Effector memory CD4-positive, alpha-beta T cell (primary cell): Measurements from ENCODE around the gene RBM39.
"Not testable (repeated sequence)": the region's sequence is repeated elsewhere in the genome, so short reads cannot be mapped to it uniquely, and the experiment has no call there.

ENCODE experiments used
- DNase-seq, 3 donors: peaks; one replicate each; pipeline ENCODE4 v3.0.0-alpha.2; 2020
- H3K27ac ChIP-seq: 2 replicates; pipeline ENCODE4 v1.7.0; 2013; ENCODE audit warnings: mild to moderate bottlenecking, low read length, moderate library complexity; ENCODE audit not compliant: insufficient read depth, poor library complexity, severe bottlenecking
- H3K27me3 ChIP-seq: replicated peaks from 2 replicates; pipeline ENCODE4 v1.7.0; 2013; ENCODE audit warnings: mild to moderate bottlenecking, low read length; ENCODE audit not compliant: insufficient read depth, control insufficient read depth, poor library complexity, severe bottlenecking
- H3K36me3 ChIP-seq: 2 replicates; pipeline ENCODE4 v1.7.0; 2013; ENCODE audit warnings: mild to moderate bottlenecking, low read length, moderate library complexity; ENCODE audit not compliant: control insufficient read depth, insufficient read depth
- H3K4me1 ChIP-seq: 2 replicates; pipeline ENCODE4 v1.7.0; 2013; ENCODE audit warnings: low read length, mild to moderate bottlenecking; ENCODE audit not compliant: control insufficient read depth, insufficient read depth, poor library complexity, severe bottlenecking
- H3K4me3 ChIP-seq: 2 replicates; pipeline ENCODE4 v1.7.0; 2013; ENCODE audit warnings: low read length, low read depth, mild to moderate bottlenecking; ENCODE audit not compliant: insufficient read depth, poor library complexity, severe bottlenecking
- H3K9me3 ChIP-seq: 2 replicates; pipeline ENCODE4 v1.7.0; 2013; ENCODE audit warnings: mild to moderate bottlenecking, low read length, moderate library complexity; ENCODE audit not compliant: control insufficient read depth
- total RNA-seq, 3 donors: gene quantifications; one replicate each; lab custom pipeline; 2026; lab: John Stamatoyannopoulos, UW

Gene RBM39
- total RNA-seq, result 1,279 to 1,299 (median 1,298) reads per million in 3 donors

DNA sequence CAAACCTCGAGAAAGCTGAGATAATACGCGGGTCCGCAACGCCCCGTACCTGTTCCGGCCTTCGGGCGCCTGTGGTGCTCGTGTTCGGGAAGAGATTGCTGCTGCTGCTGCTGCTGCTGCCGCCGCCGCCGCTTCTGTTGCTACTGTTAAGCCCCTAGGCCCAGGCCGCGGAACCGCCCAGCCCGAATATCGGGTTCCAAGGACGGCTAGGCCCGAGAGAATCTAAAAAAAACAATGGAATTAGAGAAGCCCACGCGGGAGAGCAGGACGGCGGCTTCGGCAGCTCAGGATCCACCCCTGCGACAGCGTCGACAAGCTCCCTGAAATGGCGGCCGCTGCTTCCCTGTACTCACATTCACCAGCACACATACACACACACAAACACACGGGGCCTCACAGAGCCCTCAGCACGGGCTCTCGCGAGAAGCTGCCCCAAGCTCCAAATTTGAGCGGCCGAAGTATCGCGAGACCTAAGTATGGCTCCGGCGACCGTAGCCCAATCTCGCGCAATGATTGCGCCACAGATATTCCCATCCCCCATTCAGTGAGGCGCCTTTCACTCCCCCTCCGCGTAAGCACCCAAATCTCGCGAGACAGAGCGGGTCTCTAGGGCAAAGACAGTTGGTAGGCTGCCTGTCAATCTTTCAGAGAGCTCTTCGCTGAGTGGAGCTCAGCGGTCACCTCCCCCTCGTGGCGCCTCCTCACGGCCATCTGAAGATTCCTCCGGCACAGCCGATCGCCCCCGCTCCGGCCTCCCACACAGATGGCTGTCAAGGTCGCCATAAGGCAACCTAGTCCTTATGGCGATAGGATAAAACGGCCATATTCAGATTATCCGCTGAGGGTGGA is at the start of gene RBM39:
Gene RBM39 (minus strand): TSS at position 369 of the 849 bp plus-strand sequence. CDS start 1,386 bp downstream, outside the sequence.
- peak within 1 kb of the TSS; percentile 100 for H3K27ac ChIP-seq
- H3K4me3 ChIP-seq, result peak within 1 kb of the TSS; percentile 95
- no peaks in the 10 kb centered on the region for H3K27me3 ChIP-seq
- H3K4me1 ChIP-seq, result peaks cover 32% of the 10 kb centered on the region
- peak; percentile 99 to 100 (median 99) for DNase-seq
- H3K9me3 ChIP-seq, result no peaks in the 10 kb centered on the region
- peaks cover 39% of the 10 kb centered on the region for H3K36me3 ChIP-seq

- Histone ChIP-seq H3K36me3 (peaks cover 5% of the 10 kb centered on the region), H3K9me3 (no peaks in the 10 kb centered on the region), H3K4me1 (no peaks in the 10 kb centered on the region), H3K27me3 (no peaks in the 10 kb centered on the region), H3K27ac (no peak overlapping the region), H3K4me3 (no peak overlapping the region)
- no peak for DNase-seq
Measured at GRCh38 chr20:35791821-35792220, 49.8 kb upstream of the RBM39 start.

DNA sequence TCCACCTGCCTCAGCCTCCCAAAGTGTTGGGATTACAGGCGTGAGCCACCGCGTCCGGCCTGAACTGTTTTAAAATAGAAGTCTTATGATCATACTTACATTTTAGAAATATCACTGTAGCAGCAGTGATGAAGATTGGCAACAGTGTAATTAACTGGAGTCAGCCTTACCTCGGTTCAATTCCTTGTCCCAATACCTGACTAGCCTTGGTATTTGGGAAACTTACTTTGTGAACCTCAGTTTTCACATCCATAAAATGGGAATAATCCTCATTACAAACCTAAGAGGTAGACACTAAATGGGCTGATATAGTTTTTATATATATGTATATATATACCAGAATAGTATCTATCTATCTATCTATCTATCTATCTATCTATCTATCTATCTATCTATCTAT is 49.0 kb upstream of the RBM39 start:
- H3K4me1 ChIP-seq, result no peaks in the 10 kb centered on the region
- H3K36me3 ChIP-seq, result peaks cover 5% of the 10 kb centered on the region
- DNase-seq, result no peak
- no peaks in the 10 kb centered on the region for H3K27me3 ChIP-seq
- no peak overlapping the region for H3K4me3 ChIP-seq
- no peak overlapping the region for H3K27ac ChIP-seq
- H3K9me3 ChIP-seq, result no peaks in the 10 kb centered on the region

DNA sequence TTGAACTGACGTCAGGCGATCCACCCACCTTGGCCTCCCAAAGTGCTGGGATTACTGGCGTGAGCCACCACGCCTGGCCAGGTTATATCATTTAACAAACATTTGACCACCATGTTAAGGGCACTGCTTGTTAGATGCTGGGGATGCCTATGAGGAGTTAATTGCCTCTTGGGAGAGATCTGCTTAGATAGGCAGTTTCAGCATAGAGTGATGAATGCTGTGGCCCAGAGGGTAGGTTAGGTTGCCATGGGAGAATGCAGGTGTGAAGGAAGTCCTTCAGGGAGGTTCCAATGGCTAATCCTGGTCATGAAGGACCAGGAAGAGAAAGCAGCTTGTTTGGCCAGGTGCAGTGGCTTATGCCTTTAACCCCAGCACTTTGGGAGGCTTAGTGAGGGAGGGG is 46.7 kb upstream of the RBM39 start:
- no peak overlapping the region for H3K27ac ChIP-seq
- no peaks in the 10 kb centered on the region for H3K4me1 ChIP-seq
- H3K36me3 ChIP-seq, result peaks cover 11% of the 10 kb centered on the region

GRCh38 chr20:35785541-35785940 is 43.5 kb upstream of the RBM39 start:
- H3K4me1 ChIP-seq, DNase-seq, H3K27ac ChIP-seq, H3K9me3 ChIP-seq, H3K27me3 ChIP-seq, H3K4me3 ChIP-seq: not testable (repeated sequence)
- peaks cover 14% of the 10 kb centered on the region for H3K36me3 ChIP-seq

More for the DNA sequence above, 46.7 kb upstream of the RBM39 start:
- Histone ChIP-seq H3K4me3 (no peak overlapping the region), H3K27me3 (no peaks in the 10 kb centered on the region), H3K9me3 (no peaks in the 10 kb centered on the region)
- DNase-seq, result no peak

GRCh38 chr20:35783811-35784210 is 41.8 kb upstream of the RBM39 start:
- H3K27ac ChIP-seq, H3K27me3 ChIP-seq, H3K4me3 ChIP-seq, H3K9me3 ChIP-seq, H3K4me1 ChIP-seq, DNase-seq: not testable (repeated sequence)
- peaks cover 18% of the 10 kb centered on the region for H3K36me3 ChIP-seq

- H3K27ac ChIP-seq, result peak overlapping the region; percentile 12
- peaks cover 44% of the 10 kb centered on the region for H3K4me1 ChIP-seq
- no peak for DNase-seq
Measured at GRCh38 chr20:35776513-35777101, 34.5 kb upstream of the RBM39 start.

GRCh38 chr20:35774391-35774790 is 32.3 kb upstream of the RBM39 start:
- Histone ChIP-seq H3K4me3 (no peak overlapping the region), H3K27me3 (no peaks in the 10 kb centered on the region), H3K4me1 (peaks cover 65% of the 10 kb centered on the region), H3K9me3 (no peaks in the 10 kb centered on the region), H3K27ac (no peak overlapping the region), H3K36me3 (peaks cover 14% of the 10 kb centered on the region)
- DNase-seq, result no peak

More at GRCh38 chr20:35776513-35777101, 34.5 kb upstream of the RBM39 start:
- Histone ChIP-seq H3K36me3 (peaks cover 14% of the 10 kb centered on the region), H3K27me3 (no peaks in the 10 kb centered on the region), H3K9me3 (no peaks in the 10 kb centered on the region), H3K4me3 (no peak overlapping the region)

DNA sequence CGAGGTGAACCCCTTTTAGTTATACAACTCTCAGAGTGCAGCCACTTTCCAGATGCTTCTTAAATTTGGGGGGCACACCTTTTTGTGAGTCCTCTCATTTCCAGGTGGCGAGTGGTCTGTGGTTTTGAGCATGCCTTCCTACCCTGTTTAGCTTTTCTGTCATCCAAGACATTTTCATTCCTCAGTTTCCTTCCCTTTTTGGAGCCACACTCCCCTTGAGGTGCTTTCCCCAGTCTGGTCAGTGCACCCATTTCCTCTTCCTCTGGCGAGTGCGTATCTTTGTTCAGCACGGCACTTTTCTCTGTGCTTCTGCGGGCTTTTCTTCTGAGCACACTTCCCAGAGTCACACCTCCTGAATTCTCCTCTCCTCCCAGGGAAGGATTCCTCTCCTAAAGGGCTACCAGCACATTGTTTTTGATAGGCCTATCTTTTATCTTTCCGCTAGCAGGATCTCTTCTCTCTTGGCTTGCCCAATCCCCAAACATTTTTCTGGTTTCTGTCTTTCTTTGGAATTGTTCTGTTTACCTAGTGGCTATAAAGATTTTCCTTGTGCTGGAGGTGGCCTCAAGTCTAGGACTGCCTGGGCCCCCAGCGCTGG is 31.2 kb upstream of the RBM39 start:
- peaks cover 76% of the 10 kb centered on the region for H3K4me1 ChIP-seq
- no peaks in the 10 kb centered on the region for H3K9me3 ChIP-seq
- H3K4me3 ChIP-seq, result peak overlapping the region; percentile 60
- peak; percentile 20 to 35 (median 22) for DNase-seq
- peaks cover 10% of the 10 kb centered on the region for H3K36me3 ChIP-seq
- H3K27ac ChIP-seq, result peak overlapping the region; percentile 92
- H3K27me3 ChIP-seq, result no peaks in the 10 kb centered on the region
